ENCODE results near the gene PTPN2.
"Not testable (repeated sequence)": the region's sequence is repeated elsewhere in the genome, so short reads cannot be mapped to it uniquely, and the experiment has no call there.

PTPN2 gene

GRCh38 chr18:12890964-12891363 lies 6.9 kb upstream of the PTPN2 start:
- no peak for DNase-seq

GRCh38 chr18:12886498-12887126 lies 2.6 kb upstream of the PTPN2 start:
- DNase-seq: no peak

- DNase-seq: no peak
These were observed 1.5 kb upstream of the PTPN2 start for GRCh38 chr18:12885500-12885899.

- DNase-seq: no peak
These were observed 628 bp upstream of the PTPN2 start for GRCh38 chr18:12884406-12885323.

GRCh38 chr18:12883372-12883683 lies 709 bp downstream of the PTPN2 start:
- DNase-seq: no peak

- no peak for DNase-seq
These were observed 1.3 kb downstream of the PTPN2 start for GRCh38 chr18:12882453-12883371.

GRCh38 chr18:12880541-12880910 lies 3.5 kb downstream of the PTPN2 start:
- no peak for DNase-seq

- no peak for DNase-seq
These were observed 4.0 kb downstream of the PTPN2 start for GRCh38 chr18:12879840-12880540.

GRCh38 chr18:12874992-12875391 lies 9.0 kb downstream of the PTPN2 start:
- not testable (repeated sequence) for DNase-seq

- DNase-seq: not testable (repeated sequence)
These were observed 10.0 kb downstream of the PTPN2 start for GRCh38 chr18:12873961-12874567.

- DNase-seq: no peak
These were observed 11.6 kb downstream of the PTPN2 start for GRCh38 chr18:12872408-12872807.

GRCh38 chr18:12868576-12868975 lies 15.5 kb downstream of the PTPN2 start:
- no peak for DNase-seq

GRCh38 chr18:12867441-12868123 lies 16.5 kb downstream of the PTPN2 start:
- DNase-seq: no peak

GRCh38 chr18:12863687-12864216 lies 20.3 kb downstream of the PTPN2 start:
- no peak for DNase-seq

- no peak for DNase-seq
These were observed 21.1 kb downstream of the PTPN2 start for GRCh38 chr18:12862874-12863482.

GRCh38 chr18:12862467-12862866 lies 21.6 kb downstream of the PTPN2 start:
- DNase-seq: no peak

GRCh38 chr18:12861637-12862036 lies 22.4 kb downstream of the PTPN2 start:
- no peak for DNase-seq

GRCh38 chr18:12860530-12860929 lies 23.5 kb downstream of the PTPN2 start:
- DNase-seq: no peak

- no peak for DNase-seq
These were observed 25.0 kb downstream of the PTPN2 start for GRCh38 chr18:12858991-12859390.

- no peak for DNase-seq
These were observed 26.0 kb downstream of the PTPN2 start for GRCh38 chr18:12857991-12858544.
